Fibroblast of skin of abdomen (primary cell): ENCODE results near the gene THBD.

Source experiments
- DNase-seq: peaks from one replicate; pipeline ENCODE4 v3.0.0-alpha.2; 2013

THBD gene

GRCh38 chr20:23009636-23010035 is 39.8 kb downstream of the THBD start:
- no peak for DNase-seq

- DNase-seq = no peak
Observed at GRCh38 chr20:23008667-23009066, 40.8 kb downstream of the THBD start.

GRCh38 chr20:23007886-23008655 is 41.4 kb downstream of the THBD start:
- DNase-seq = no peak

- DNase-seq = no peak
Observed at GRCh38 chr20:23007462-23007861, 42.0 kb downstream of the THBD start.

DNA sequence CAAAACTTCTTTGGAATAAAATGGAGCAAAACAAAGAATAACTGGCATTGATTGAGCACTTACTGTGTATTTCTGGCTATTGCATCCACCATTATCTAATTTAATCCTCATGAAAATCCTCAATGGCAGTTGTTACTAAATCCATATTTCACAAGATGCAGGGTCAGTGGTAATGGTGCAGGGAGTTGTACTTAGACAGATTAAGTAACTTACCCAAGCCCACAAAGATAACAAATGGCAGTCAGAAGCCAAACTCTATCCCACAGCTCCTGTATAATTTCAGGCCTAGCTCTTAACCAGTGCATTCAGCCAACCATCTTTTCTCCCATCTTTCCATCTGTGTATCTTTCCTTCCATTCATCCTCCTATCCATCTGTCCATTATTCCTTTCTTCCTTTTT is 43.7 kb downstream of the THBD start:
- DNase-seq = no peak

GRCh38 chr20:23003881-23004460 is 45.5 kb downstream of the THBD start:
- DNase-seq = no peak

DNA sequence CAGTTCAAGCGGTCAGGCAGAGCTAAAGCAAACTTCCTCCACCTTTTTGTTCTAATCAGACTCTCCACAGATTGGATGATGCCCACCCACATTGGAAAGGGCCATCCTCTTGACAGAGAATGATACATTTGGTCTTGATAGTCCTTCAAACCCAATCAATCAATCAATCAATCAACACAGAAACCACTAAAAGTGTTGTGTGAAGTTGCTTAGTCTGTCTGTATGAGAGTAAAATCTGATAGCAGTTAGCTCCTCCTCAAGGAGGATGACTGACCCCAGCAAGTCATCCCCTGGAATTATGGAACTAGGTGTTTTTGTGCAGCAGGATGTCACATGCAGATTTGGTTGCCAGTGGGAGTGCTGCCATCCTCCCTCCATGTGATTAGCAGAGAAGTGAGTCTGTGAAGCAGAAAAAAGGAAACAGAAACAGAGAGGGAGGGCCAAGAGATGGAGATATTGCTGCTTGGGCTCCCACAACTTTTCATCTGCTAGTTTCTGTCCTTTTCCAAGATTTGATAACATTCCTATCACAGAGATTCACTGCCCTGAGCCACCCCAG is 46.3 kb downstream of the THBD start:
- DNase-seq = no peak

DNA sequence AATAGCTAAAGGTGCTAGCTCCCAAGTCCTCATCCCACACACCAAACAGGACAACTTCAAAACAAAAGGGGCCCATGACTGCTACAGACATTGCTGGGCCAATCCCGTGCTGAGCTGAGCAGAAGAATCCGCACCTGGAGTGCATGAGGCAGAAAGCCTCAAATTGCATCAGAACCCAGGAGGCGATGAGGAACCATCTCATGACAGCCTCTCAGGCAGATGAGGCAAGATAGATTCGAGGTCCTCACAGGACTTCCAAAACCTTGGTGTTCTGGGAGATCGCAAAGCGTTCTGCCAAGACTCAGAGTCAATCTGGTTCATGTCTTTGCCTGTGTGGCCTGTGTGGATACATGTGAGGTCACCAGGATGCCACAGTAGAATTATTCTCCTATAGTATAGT is 47.2 kb downstream of the THBD start:
- DNase-seq = no peak

GRCh38 chr20:23000232-23000947 is 49.1 kb downstream of the THBD start:
- DNase-seq = no peak

DNA sequence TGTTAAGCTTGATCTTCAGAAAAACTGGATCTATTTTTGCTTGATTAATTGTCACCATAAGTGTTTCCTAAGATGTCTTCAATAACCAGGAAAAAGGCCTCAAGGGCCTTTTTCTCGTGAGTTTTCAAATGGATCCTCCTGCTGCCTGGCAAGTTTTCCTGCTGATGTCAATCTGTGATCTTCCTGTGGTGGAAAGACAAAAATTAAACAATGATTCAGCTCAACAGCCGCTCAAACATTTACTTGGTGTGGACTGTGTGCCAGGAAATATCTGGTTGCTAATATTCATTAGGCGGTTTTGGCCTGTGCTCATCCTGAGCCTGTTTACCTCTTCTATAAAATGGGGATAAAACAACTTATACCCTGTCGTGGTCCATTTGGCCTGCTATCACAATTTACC is 49.7 kb downstream of the THBD start:
- peak; percentile 28 for DNase-seq

GRCh38 chr20:22998476-22998875 is 51.0 kb downstream of the THBD start:
- DNase-seq = no peak

- no peak for DNase-seq
Observed at GRCh38 chr20:22995923-22996322, 53.5 kb downstream of the THBD start.
